MCF 10A (cell line): ENCODE measurements around the gene IBTK. TPM values are rescaled to one million over a fixed set of nuclear protein-coding genes. Genes with fewer than 3 reads are reported as not detected.

Experiments
- BruUV-seq: library from RNA; stranded (reverse); fragments of 400-500 nt; replicated peaks from 2 replicates; lab custom pipeline; 2021; lab: Mats Ljungman, UMichigan
- CTCF ChIA-PET: fragments of 300-600 bp; sonication (Branson Sonifier 250); formaldehyde crosslinking; extraction: SDS; loops from one replicate; lab custom pipeline; 2021; ENCODE audit warnings: antibody characterized with exemption, inconsistent platforms; lab: Yijun Ruan, JAX
- POLR2A ChIA-PET: fragments of 300-600, 350-650 bp; sonication (Branson Sonifier 250); formaldehyde crosslinking; extraction: SDS; loops from one replicate; lab custom pipeline; 2020; ENCODE audit warnings: antibody characterized with exemption, inconsistent platforms; lab: Yijun Ruan, JAX
- DNase-seq: peaks from one replicate; pipeline ENCODE4 v3.0.0-alpha.2; 2018; ENCODE audit not compliant: unreplicated experiment
- H3K27ac Mint-ChIP-seq: one replicate; pipeline ENCODE4 v1.8.0; 2022; ENCODE audit warnings: mild to moderate bottlenecking, low read depth, mixed read lengths; ENCODE audit not compliant: unreplicated experiment
- H3K27me3 Mint-ChIP-seq: one replicate; pipeline ENCODE4 v1.8.0; 2022; ENCODE audit warnings: mixed read lengths; ENCODE audit not compliant: insufficient read depth, unreplicated experiment
- H3K36me3 Mint-ChIP-seq: one replicate; pipeline ENCODE4 v1.8.0; 2022; ENCODE audit warnings: mild to moderate bottlenecking, moderate library complexity, mixed read lengths; ENCODE audit not compliant: insufficient read depth, unreplicated experiment
- H3K4me1 Mint-ChIP-seq: one replicate; pipeline ENCODE4 v1.8.0; 2022; ENCODE audit warnings: mixed read lengths; ENCODE audit not compliant: insufficient read depth, unreplicated experiment
- H3K4me3 Mint-ChIP-seq: one replicate; pipeline ENCODE4 v1.8.0; 2022; ENCODE audit warnings: mild to moderate bottlenecking, moderate library complexity, mixed read lengths; ENCODE audit not compliant: unreplicated experiment
- H3K9me3 Mint-ChIP-seq: one replicate; pipeline ENCODE4 v1.8.0; 2022; ENCODE audit warnings: mixed read lengths; ENCODE audit not compliant: unreplicated experiment
- intact Hi-C: fragments of 100-400 bp; cut with micrococcal nuclease; formaldehyde crosslinking; loops from 2 replicates; pipeline ENCODE4 v1.14.1; 2022
- total RNA-seq: library from RNA; stranded (reverse); gene quantifications from 2 replicates; pipeline ENCODE4 v1.2.3, GENCODE V29; 2022
- TF ChIP-seq, protein P1 (sequence below): fragments of 200-600 bp; IDR thresholded peaks from one replicate; pipeline ENCODE4 v1.8.0; 2022; ENCODE audit warnings: antibody characterized with exemption, mild to moderate bottlenecking; ENCODE audit not compliant: unreplicated experiment

Gene IBTK
- total RNA-seq, 1 experiment from 2014 or later = 59.0 TPM

DNA sequence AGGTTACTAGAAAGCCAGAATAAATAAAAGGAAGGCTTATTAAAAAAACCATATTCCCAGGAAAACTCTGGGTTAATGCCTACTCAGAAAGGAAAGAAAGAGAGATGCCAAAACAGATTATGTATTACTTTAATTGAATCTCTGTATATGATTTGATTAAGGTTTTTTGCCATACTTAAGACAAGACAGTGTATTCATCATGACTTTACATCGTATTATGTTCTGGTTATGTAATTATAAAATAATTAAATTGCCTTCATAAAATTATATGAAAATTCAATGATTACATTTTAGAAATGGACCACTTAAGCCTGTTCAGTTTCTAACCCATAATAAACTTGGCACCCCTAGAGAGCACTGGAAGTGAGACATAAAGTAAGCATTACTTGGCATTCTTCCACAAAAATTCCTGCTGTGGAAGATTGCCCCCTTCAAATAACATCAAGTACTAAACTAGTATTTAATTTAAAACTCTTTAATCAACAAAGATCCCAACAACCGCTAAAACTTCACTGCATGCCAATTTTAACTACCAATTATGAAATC, 20.8 kb upstream of the IBTK start:
- ChIA-PET CTCF (interaction anchor here (0.6 to 10.1 kb wide), 10 partner anchors 13 to 797 kb away, joined by 3 to 196 read pairs (median 4); partner anchors contain the start of gene UBE3D), POLR2A (no interaction called here)
- TF ChIP-seq, protein P1, sequence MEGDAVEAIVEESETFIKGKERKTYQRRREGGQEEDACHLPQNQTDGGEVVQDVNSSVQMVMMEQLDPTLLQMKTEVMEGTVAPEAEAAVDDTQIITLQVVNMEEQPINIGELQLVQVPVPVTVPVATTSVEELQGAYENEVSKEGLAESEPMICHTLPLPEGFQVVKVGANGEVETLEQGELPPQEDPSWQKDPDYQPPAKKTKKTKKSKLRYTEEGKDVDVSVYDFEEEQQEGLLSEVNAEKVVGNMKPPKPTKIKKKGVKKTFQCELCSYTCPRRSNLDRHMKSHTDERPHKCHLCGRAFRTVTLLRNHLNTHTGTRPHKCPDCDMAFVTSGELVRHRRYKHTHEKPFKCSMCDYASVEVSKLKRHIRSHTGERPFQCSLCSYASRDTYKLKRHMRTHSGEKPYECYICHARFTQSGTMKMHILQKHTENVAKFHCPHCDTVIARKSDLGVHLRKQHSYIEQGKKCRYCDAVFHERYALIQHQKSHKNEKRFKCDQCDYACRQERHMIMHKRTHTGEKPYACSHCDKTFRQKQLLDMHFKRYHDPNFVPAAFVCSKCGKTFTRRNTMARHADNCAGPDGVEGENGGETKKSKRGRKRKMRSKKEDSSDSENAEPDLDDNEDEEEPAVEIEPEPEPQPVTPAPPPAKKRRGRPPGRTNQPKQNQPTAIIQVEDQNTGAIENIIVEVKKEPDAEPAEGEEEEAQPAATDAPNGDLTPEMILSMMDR = no peak
- no TSS peak for BruUV-seq
- Mint-ChIP-seq H3K36me3 (no peaks in the 10 kb centered on the region), H3K27me3 (no peaks in the 10 kb centered on the region), H3K9me3 (no peaks in the 10 kb centered on the region), H3K27ac (no peak overlapping the region), H3K4me3 (no peak overlapping the region), H3K4me1 (no peaks in the 10 kb centered on the region)
- no peak for DNase-seq
- intact Hi-C loops = loop anchor here (10.0 kb wide), 1 partner anchor 456 kb away; no protein-coding TSS in a partner anchor

DNA sequence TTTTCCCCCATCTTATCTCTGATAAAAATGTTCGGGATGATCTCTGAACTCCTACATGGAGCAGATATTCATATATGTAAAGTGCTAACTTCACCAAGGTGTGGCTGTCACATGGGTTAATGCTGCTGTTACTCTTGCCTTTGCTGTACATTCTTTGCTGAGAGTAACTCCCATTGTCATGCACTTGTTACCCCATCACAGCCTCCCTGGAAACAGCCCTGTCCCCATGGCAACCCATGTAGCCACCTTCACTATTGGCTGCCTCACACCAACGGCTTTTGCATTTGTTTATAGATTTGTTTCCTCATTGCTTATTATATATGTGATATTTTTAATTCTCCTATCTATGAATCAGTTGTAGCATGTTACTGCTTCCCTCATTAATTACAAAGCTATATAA, 17.3 kb upstream of the IBTK start:
- CTCF ChIA-PET = interaction anchor here (0.9 to 1.1 kb wide), 2 partner anchors 774 to 801 kb away, joined by 3 to 4 read pairs; partner anchors contain the start of gene UBE3D
- intact Hi-C loops = loop anchor here (10.0 kb wide), 1 partner anchor 460 kb away; no protein-coding TSS in a partner anchor
- POLR2A ChIA-PET = no interaction called here
- Mint-ChIP-seq H3K27ac (no peak overlapping the region), H3K9me3 (no peaks in the 10 kb centered on the region), H3K27me3 (no peaks in the 10 kb centered on the region), H3K36me3 (no peaks in the 10 kb centered on the region), H3K4me1 (peaks cover 4% of the 10 kb centered on the region), H3K4me3 (no peak overlapping the region)
- DNase-seq = no peak
- TF ChIP-seq, protein P1 = no peak
- BruUV-seq = no TSS peak

DNA sequence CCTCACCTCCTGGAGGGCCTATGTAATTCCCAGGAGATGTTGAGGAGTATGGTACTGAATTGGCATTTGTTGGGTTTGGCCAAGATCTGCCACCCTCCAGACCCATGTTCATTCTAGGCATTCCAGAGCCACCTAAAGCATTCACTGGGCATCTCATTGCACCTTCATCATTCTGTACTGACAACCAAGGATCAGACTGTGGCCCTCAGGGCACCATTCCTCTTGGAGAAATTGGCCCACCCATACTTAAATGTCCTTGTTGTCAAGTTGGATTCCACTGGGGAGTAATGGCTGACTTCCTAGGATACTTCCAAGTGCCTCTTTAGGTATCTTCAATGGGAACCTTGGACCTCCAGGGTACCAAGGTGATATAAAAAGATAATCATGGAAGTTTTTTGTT, 16.8 kb upstream of the IBTK start:
- Mint-ChIP-seq H3K27me3 (no peaks in the 10 kb centered on the region), H3K9me3 (no peaks in the 10 kb centered on the region), H3K4me3 (no peak overlapping the region), H3K36me3 (no peaks in the 10 kb centered on the region), H3K4me1 (peaks cover 4% of the 10 kb centered on the region), H3K27ac (no peak overlapping the region)
- intact Hi-C loops = loop anchor here (10.0 kb wide), 1 partner anchor 460 kb away; no protein-coding TSS in a partner anchor
- no TSS peak for BruUV-seq
- DNase-seq = no peak
- TF ChIP-seq, protein P1 = no peak
- POLR2A ChIA-PET = no interaction called here
- CTCF ChIA-PET = interaction anchor here (0.9 to 1.1 kb wide), 2 partner anchors 774 to 801 kb away, joined by 3 to 4 read pairs; partner anchors contain the start of gene UBE3D

DNA sequence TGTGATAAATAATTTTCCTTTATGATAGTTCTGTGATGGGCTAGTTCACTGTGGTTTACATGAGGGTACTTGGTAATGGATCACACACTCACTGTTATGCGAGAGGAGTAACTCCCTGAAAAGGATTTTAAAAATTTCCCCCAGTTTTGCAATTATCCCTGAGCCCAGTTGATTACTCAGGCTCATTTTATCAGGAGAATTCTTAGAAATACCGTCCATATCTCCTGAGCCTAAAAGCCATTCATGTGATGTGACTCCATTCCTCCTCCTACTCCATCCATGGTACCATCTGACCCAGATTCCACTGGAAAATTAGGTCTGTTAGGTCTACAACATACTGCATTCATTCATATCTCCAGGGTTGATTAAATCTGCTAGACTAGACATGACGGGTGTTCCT, 16.4 kb upstream of the IBTK start:
- BruUV-seq = no TSS peak
- Mint-ChIP-seq H3K27ac (no peak overlapping the region), H3K27me3 (no peaks in the 10 kb centered on the region), H3K36me3 (no peaks in the 10 kb centered on the region), H3K9me3 (no peaks in the 10 kb centered on the region), H3K4me1 (peaks cover 4% of the 10 kb centered on the region), H3K4me3 (no peak overlapping the region)
- no peak for DNase-seq
- TF ChIP-seq, protein P1 = no peak
- CTCF ChIA-PET = no interaction called here
- POLR2A ChIA-PET = interaction anchor here (0.7 kb wide), 1 partner anchor 820 kb away, joined by 3 read pairs; no protein-coding TSS in a partner anchor
- intact Hi-C loops = loop anchor here (10.0 kb wide), 1 partner anchor 461 kb away; no protein-coding TSS in a partner anchor
